Measurements from ENCODE around the gene PRR12. TPM values are rescaled to one million over a fixed set of nuclear protein-coding genes. Genes with fewer than 3 reads are reported as not detected.

PRR12 gene
- total RNA-seq, 3 donors from 2014 or later: 24.2 to 37.3 (median 26.2) TPM

GRCh38 chr19:49645995-49646394 is 55.0 kb downstream of the PRR12 start:
- no peaks in the 10 kb centered on the region for H3K9me3 ChIP-seq
- H3K4me1 ChIP-seq (ENCODE audit: low read depth): peaks cover 12% of the 10 kb centered on the region
- ATAC-seq (no peak), DNase-seq (no peak)
- intact Hi-C loops (cut with DNase I, micrococcal nuclease): no loop called here
- peaks cover 5% of the 10 kb centered on the region for H3K36me3 ChIP-seq (ENCODE audit: low read depth)
- no peak overlapping the region for H3K4me3 ChIP-seq
- TF ChIP-seq CTCF (IDR thresholded peaks at IDR 0.05): no peak

- ATAC-seq (no peak), DNase-seq (no peak)
- peaks cover 5% of the 10 kb centered on the region for H3K36me3 ChIP-seq (ENCODE audit: low read depth)
- TF ChIP-seq CTCF (IDR thresholded peaks at IDR 0.05): no peak
- H3K4me1 ChIP-seq (ENCODE audit: low read depth): peaks cover 10% of the 10 kb centered on the region
- no peaks in the 10 kb centered on the region for H3K9me3 ChIP-seq
- intact Hi-C loops (cut with DNase I, micrococcal nuclease): no loop called here
- H3K4me3 ChIP-seq: no peak overlapping the region
These were observed 55.6 kb downstream of the PRR12 start for GRCh38 chr19:49646586-49646985.

GRCh38 chr19:49651029-49651819 is 60.2 kb downstream of the PRR12 start:
- TF ChIP-seq CTCF (IDR thresholded peaks at IDR 0.05): no peak

DNA sequence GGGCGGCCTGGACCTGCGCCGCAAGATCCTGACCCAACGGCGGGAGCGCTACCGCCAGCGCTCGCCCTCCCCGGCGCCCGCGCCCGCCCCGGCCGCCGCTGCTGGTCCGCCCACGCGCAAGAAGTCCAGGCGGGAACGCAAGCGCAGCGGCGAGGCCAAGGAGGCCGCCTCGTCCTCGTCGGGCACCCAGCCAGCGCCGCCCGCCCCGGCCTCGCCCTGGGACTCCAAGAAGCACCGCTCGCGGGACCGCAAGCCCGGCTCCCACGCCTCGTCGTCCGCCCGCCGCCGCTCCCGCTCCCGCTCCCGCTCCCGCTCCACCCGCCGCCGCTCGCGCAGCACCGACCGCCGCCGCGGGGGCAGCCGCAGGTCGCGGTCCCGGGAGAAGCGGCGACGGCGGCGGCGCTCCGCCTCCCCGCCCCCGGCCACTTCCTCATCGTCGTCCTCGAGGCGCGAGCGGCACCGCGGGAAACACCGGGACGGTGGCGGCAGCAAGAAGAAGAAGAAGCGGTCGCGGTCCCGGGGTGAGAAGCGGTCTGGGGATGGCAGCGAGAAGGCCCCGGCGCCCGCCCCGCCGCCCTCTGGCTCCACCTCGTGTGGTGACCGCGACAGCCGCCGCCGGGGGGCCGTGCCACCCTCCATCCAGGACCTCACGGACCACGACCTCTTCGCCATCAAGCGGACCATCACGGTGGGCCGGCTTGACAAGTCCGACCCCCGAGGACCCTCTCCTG is 61.0 kb downstream of the PRR12 start:
- TF ChIP-seq CTCF (IDR thresholded peaks at IDR 0.05): no peak
- no peak overlapping the region for H3K4me3 ChIP-seq
- H3K9me3 ChIP-seq: no peaks in the 10 kb centered on the region
- intact Hi-C loops (cut with DNase I, micrococcal nuclease): no loop called here
- DNase-seq (no peak), ATAC-seq (no peak)
- peaks cover 7% of the 10 kb centered on the region for H3K36me3 ChIP-seq (ENCODE audit: low read depth)
- H3K4me1 ChIP-seq (ENCODE audit: low read depth): no peaks in the 10 kb centered on the region

More at GRCh38 chr19:49651029-49651819, 60.2 kb downstream of the PRR12 start:
- Histone ChIP-seq H3K9me3 (no peaks in the 10 kb centered on the region), H3K4me3 (no peak overlapping the region), H3K4me1 (ENCODE audit: low read depth) (no peaks in the 10 kb centered on the region), H3K36me3 (ENCODE audit: low read depth) (peaks cover 7% of the 10 kb centered on the region)
- DNase-seq: no peak
- ATAC-seq: no peak
- intact Hi-C loops (cut with DNase I, micrococcal nuclease): no loop called here

DNA sequence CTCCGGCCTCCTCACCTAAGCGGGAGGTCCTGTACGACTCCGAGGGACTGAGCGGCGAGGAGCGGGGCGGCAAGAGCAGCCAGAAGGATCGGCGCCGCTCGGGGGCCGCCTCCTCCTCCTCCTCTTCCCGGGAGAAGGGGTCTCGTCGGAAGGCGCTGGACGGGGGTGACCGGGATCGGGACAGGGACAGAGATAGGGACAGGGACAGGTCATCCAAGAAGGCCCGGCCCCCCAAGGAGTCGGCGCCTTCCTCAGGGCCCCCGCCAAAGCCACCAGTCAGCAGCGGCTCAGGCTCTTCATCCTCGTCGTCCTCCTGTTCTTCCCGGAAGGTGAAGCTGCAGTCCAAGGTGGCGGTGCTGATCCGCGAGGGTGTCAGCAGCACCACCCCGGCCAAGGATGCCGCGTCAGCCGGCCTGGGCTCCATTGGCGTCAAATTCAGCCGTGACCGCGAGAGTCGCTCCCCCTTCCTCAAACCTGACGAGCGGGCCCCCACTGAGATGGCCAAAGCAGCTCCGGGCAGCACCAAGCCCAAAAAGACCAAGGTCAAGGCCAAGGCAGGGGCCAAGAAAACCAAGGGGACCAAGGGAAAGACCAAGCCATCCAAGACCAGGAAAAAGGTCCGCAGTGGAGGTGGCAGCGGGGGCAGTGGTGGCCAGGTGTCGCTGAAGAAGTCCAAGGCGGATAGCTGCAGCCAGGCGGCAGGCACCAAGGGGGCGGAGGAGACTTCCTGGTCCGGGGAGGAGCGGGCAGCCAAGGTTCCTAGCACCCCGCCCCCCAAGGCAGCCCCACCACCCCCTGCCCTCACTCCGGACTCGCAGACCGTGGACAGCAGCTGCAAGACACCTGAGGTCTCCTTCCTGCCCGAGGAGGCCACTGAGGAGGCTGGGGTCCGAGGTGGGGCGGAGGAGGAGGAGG is 61.8 kb downstream of the PRR12 start:
- no peaks in the 10 kb centered on the region for H3K9me3 ChIP-seq
- peaks cover 7% of the 10 kb centered on the region for H3K36me3 ChIP-seq (ENCODE audit: low read depth)
- DNase-seq (no peak), ATAC-seq (no peak)
- no peaks in the 10 kb centered on the region for H3K4me1 ChIP-seq (ENCODE audit: low read depth)
- H3K4me3 ChIP-seq: no peak overlapping the region
- no peak for TF ChIP-seq CTCF (IDR thresholded peaks at IDR 0.05)
- intact Hi-C loops (cut with DNase I, micrococcal nuclease): no loop called here
